Measurements from ENCODE around the gene SPTSSA. TPM values are rescaled to one million over a fixed set of nuclear protein-coding genes. Genes with fewer than 3 reads are reported as not detected.

SPTSSA gene
- polyA plus RNA-seq, 2 donors = 17.6 to 37.3 TPM

DNA sequence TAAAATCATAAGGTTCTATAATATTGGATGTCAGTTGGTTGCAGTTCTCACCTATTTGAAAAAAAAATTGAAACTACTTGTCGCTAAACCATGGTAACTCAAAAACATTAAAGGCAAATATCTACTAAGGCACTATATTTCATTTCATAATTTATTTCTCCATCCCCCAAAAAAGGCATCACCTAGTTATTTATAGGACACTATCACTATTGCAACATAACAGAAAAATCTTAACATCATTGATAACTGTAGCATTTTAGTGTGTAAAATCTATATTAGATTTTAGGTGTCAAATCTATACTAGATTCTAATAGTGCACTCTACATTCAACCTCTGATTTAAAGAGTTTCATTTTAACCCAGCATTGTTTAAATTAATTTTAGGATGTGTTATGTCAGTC is 1.7 kb downstream of the SPTSSA start:
- H3K4me1 ChIP-seq (ENCODE audit: control insufficient read depth in 2 of 2, insufficient read depth in 2 of 2, low read length in 1 of 2) = peaks cover 0 to 6% of the 10 kb centered on the region in 2 donors
- H3K27ac ChIP-seq (ENCODE audit: low read depth in 2 of 2, low read length in 1 of 2) = no peak overlapping the region
- no peaks in the 10 kb centered on the region for H3K27me3 ChIP-seq (ENCODE audit: control insufficient read depth in 1 of 2, insufficient read depth in 2 of 2, low read length in 2 of 2)
- H3K9me3 ChIP-seq (ENCODE audit: control insufficient read depth in 2 of 2, insufficient read depth in 1 of 2, low read depth in 1 of 2, low read length in 1 of 2) = no peaks in the 10 kb centered on the region
- no peaks in the 10 kb centered on the region for H3K36me3 ChIP-seq (ENCODE audit: control insufficient read depth in 2 of 2, insufficient read depth in 2 of 2, low read length in 1 of 2)
- H3K4me3 ChIP-seq (ENCODE audit: low read depth in 1 of 2, low read length in 2 of 2) = peak overlapping the region in 1 of 2 donors; percentile 75
- WGBS, 2 donors = 94 to 95% methylated on average over 1 of the region's 1 CpG

DNA sequence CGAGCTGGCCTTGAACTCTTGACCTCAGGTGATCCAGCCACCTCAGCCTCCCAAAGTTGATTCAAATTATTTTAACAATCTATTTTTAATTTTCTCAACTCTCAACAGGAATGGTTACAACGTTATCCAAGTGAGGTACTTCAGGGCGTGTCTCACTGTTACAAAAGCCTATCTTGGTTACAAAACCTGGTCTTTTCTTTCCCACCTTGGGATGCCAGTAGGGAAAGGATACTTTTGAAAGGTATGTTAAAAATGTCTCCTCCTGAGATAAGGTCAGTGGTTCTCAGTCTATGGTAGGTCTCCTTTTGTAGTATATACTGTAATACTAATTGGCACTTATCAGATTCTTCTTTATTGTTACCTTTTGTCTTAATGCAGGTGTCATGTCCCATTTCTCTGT is 4.9 kb downstream of the SPTSSA start:
- no peaks in the 10 kb centered on the region for H3K9me3 ChIP-seq (ENCODE audit: control insufficient read depth in 2 of 2, insufficient read depth in 1 of 2, low read depth in 1 of 2, low read length in 1 of 2)
- no peaks in the 10 kb centered on the region for H3K36me3 ChIP-seq (ENCODE audit: control insufficient read depth in 2 of 2, insufficient read depth in 2 of 2, low read length in 1 of 2)
- no peak overlapping the region for H3K27ac ChIP-seq (ENCODE audit: low read depth in 2 of 2, low read length in 1 of 2)
- H3K4me3 ChIP-seq (ENCODE audit: low read depth in 1 of 2, low read length in 2 of 2) = no peak overlapping the region
- peaks cover 0 to 3% of the 10 kb centered on the region in 2 donors for H3K4me1 ChIP-seq (ENCODE audit: control insufficient read depth in 2 of 2, insufficient read depth in 2 of 2, low read length in 1 of 2)
- 68 to 78% methylated on average over 3 of the region's 3 CpGs for WGBS, 2 donors
- no peaks in the 10 kb centered on the region for H3K27me3 ChIP-seq (ENCODE audit: control insufficient read depth in 1 of 2, insufficient read depth in 2 of 2, low read length in 2 of 2)

DNA sequence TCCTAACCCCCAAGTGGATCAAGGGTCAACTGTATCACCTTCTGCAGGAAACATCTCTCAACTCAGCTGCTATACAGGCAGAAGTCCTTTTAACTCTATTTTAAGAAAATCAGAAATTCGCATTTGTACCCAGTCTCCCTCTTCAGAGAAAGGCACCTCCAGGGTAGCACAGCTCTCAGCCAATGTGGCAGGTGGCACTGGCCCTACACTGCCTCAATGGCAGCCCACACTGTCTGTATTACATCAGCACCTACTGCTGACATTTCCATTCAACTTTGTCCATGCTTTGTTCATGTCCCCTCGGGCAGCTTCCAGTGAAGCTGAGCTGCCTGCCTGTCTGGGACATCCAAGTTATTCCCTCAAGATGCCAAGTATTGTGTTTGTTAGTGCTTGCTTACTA is 8.8 kb downstream of the SPTSSA start:
- no peaks in the 10 kb centered on the region for H3K36me3 ChIP-seq (ENCODE audit: control insufficient read depth in 2 of 2, insufficient read depth in 2 of 2, low read length in 1 of 2)
- H3K4me1 ChIP-seq (ENCODE audit: control insufficient read depth in 2 of 2, insufficient read depth in 2 of 2, low read length in 1 of 2) = peaks cover 0 to 3% of the 10 kb centered on the region in 2 donors
- no peak overlapping the region for H3K27ac ChIP-seq (ENCODE audit: low read depth in 2 of 2, low read length in 1 of 2)
- H3K4me3 ChIP-seq (ENCODE audit: low read depth in 1 of 2, low read length in 2 of 2) = no peak overlapping the region
- WGBS, 2 donors = 63 to 78% methylated on average over 2 of the region's 2 CpGs
- no peaks in the 10 kb centered on the region for H3K27me3 ChIP-seq (ENCODE audit: control insufficient read depth in 1 of 2, insufficient read depth in 2 of 2, low read length in 2 of 2)
- no peaks in the 10 kb centered on the region for H3K9me3 ChIP-seq (ENCODE audit: control insufficient read depth in 2 of 2, insufficient read depth in 1 of 2, low read depth in 1 of 2, low read length in 1 of 2)

DNA sequence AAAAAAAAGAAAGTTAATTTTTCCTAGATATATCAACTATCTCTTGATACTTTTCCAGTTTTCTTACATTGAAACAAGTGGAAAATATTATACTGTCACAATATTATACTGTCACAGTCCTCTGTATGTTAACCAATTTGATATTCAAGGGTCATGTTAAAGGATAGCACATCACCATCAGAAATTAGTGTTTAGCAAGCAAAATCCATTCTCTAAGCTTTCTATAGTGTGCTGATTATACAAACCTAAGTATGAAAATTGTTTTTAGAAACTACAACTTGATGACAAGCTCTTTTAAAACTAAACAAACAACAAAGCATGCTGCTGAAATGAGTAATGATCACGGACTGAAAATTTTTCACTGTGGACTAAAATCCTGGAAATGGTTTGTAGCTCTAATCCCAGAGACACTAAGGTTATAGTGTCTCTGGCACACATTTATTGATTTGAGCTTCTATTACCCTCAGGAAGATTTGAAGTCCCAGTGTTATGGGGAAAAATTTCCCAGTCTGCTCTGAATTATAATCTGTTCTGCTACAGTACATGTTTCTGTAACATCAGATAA is 9.7 kb downstream of the SPTSSA start:
- WGBS, 2 donors = 32 to 51% methylated on average over 1 of the region's 1 CpG
- no peaks in the 10 kb centered on the region for H3K9me3 ChIP-seq (ENCODE audit: control insufficient read depth in 2 of 2, insufficient read depth in 1 of 2, low read depth in 1 of 2, low read length in 1 of 2)
- H3K4me1 ChIP-seq (ENCODE audit: control insufficient read depth in 2 of 2, insufficient read depth in 2 of 2, low read length in 1 of 2) = peaks cover 0 to 3% of the 10 kb centered on the region in 2 donors
- no peaks in the 10 kb centered on the region for H3K36me3 ChIP-seq (ENCODE audit: control insufficient read depth in 2 of 2, insufficient read depth in 2 of 2, low read length in 1 of 2)
- H3K27ac ChIP-seq (ENCODE audit: low read depth in 2 of 2, low read length in 1 of 2) = no peak overlapping the region
- H3K27me3 ChIP-seq (ENCODE audit: control insufficient read depth in 1 of 2, insufficient read depth in 2 of 2, low read length in 2 of 2) = no peaks in the 10 kb centered on the region
- no peak overlapping the region for H3K4me3 ChIP-seq (ENCODE audit: low read depth in 1 of 2, low read length in 2 of 2)

DNA sequence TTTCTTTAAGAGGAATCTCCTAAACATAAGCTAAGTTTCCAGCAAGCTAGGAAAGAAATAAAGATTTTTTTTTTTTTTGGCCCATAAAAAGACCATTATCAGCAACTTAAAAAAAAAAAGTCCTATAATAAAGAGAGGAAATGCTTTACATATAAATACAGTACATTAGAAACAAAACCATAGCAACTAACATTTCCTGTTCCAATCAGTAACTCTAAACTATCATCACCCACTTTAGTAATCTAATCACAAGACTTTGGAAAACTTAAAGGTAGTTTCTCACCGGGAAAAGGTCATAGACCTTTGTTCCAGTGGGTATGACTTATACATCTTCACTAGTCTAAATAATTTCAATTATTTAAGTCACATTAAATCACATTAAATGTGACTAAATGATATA is 11.1 kb downstream of the SPTSSA start:
- H3K9me3 ChIP-seq (ENCODE audit: control insufficient read depth in 2 of 2, insufficient read depth in 1 of 2, low read depth in 1 of 2, low read length in 1 of 2) = no peaks in the 10 kb centered on the region
- peaks cover 0 to 3% of the 10 kb centered on the region in 2 donors for H3K4me1 ChIP-seq (ENCODE audit: control insufficient read depth in 2 of 2, insufficient read depth in 2 of 2, low read length in 1 of 2)
- no peak overlapping the region for H3K4me3 ChIP-seq (ENCODE audit: low read depth in 1 of 2, low read length in 2 of 2)
- H3K27me3 ChIP-seq (ENCODE audit: control insufficient read depth in 1 of 2, insufficient read depth in 2 of 2, low read length in 2 of 2) = no peaks in the 10 kb centered on the region
- WGBS, 2 donors = 55 to 69% methylated on average over 1 of the region's 1 CpG
- H3K27ac ChIP-seq (ENCODE audit: low read depth in 2 of 2, low read length in 1 of 2) = no peak overlapping the region
- H3K36me3 ChIP-seq (ENCODE audit: control insufficient read depth in 2 of 2, insufficient read depth in 2 of 2, low read length in 1 of 2) = no peaks in the 10 kb centered on the region

DNA sequence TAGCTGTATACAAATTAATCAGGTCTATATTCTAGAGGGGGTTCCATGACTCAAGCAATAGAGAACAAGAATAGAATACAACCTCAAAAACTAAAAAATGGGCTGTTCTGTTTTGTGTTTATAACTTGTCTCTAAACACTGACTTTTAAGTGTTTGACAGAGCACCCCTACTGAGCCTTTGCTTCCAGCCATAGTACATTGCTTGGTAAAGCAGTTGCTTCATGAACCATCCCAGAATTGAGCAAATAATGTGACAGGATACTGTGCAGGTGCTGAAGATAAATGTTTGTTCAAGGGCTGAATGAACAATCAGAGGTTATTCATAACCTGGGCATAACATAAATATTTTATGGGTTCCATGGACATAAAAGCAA is 11.5 kb downstream of the SPTSSA start:
- H3K9me3 ChIP-seq (ENCODE audit: control insufficient read depth in 2 of 2, insufficient read depth in 1 of 2, low read depth in 1 of 2, low read length in 1 of 2) = no peaks in the 10 kb centered on the region
- no peaks in the 10 kb centered on the region for H3K36me3 ChIP-seq (ENCODE audit: control insufficient read depth in 2 of 2, insufficient read depth in 2 of 2, low read length in 1 of 2)
- H3K27ac ChIP-seq (ENCODE audit: low read depth in 2 of 2, low read length in 1 of 2) = no peak overlapping the region
- no peak overlapping the region for H3K4me3 ChIP-seq (ENCODE audit: low read depth in 1 of 2, low read length in 2 of 2)
- H3K4me1 ChIP-seq (ENCODE audit: control insufficient read depth in 2 of 2, insufficient read depth in 2 of 2, low read length in 1 of 2) = peaks cover 0 to 3% of the 10 kb centered on the region in 2 donors
- H3K27me3 ChIP-seq (ENCODE audit: control insufficient read depth in 1 of 2, insufficient read depth in 2 of 2, low read length in 2 of 2) = no peaks in the 10 kb centered on the region

DNA sequence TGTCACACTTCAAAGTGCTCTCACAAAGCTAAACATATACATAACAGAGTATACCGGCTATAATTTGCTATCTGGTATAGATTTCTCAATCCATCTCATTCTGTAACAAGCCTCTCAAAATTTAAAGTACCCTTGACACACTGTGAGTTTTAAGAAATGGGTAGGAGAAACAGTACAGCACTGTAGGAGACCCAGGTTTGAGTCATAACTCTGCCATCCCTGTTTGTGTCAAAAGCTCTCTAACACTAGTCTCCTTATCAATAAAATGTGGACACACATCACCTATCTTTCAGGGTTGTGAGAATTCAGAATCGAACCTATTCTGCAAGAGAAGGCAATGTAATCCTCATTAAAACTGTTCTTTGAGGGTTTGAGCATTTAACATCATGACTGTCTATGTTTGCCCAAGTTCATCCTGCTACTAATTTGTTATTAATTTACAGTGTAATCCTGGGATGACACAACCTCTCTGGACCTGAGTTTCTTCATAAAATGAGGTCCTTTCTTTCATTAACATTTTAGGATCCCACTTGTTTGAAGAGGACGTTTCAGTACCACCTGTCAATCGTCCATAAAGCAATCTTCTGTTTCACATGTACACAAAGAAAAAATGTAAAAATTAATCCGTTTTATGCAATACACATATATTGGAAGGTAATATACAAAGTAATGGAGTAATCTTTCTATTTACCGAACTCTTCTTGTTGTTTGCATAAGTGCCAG is 12.1 kb downstream of the SPTSSA start:
- Histone ChIP-seq H3K27ac (ENCODE audit: low read depth in 2 of 2, low read length in 1 of 2) (no peak overlapping the region), H3K4me1 (ENCODE audit: control insufficient read depth in 2 of 2, insufficient read depth in 2 of 2, low read length in 1 of 2) (peaks cover 0 to 3% of the 10 kb centered on the region in 2 donors), H3K4me3 (ENCODE audit: low read depth in 1 of 2, low read length in 2 of 2) (no peak overlapping the region), H3K36me3 (ENCODE audit: control insufficient read depth in 2 of 2, insufficient read depth in 2 of 2, low read length in 1 of 2) (no peaks in the 10 kb centered on the region), H3K9me3 (ENCODE audit: control insufficient read depth in 2 of 2, insufficient read depth in 1 of 2, low read depth in 1 of 2, low read length in 1 of 2) (no peaks in the 10 kb centered on the region), H3K27me3 (ENCODE audit: control insufficient read depth in 1 of 2, insufficient read depth in 2 of 2, low read length in 2 of 2) (no peaks in the 10 kb centered on the region)
- 82 to 86% methylated on average over 6 of the region's 6 CpGs for WGBS, 2 donors

DNA sequence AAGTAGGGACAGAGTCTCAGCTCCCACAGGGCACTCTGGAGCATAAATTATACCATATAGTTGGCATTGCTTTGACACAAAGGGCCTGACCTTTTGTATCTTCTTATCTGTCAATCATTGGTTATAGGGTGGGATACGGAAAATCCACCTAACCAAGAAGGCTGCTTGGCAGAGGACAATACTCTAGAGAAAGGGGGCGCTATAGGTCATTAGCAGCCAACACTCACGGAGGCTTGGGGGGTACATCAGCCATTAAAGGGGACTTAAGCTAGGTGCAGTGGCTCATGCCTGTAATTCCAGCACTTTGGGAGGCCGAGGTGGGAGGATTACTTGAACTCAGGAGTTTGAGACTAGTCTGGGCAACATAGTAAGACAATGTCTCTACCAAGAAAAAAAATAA is 22.9 kb downstream of the SPTSSA start:
- Histone ChIP-seq H3K36me3 (ENCODE audit: control insufficient read depth in 2 of 2, insufficient read depth in 2 of 2, low read length in 1 of 2) (no peaks in the 10 kb centered on the region), H3K4me3 (ENCODE audit: low read depth in 1 of 2, low read length in 2 of 2) (no peak overlapping the region), H3K27ac (ENCODE audit: low read depth in 2 of 2, low read length in 1 of 2) (no peak overlapping the region), H3K9me3 (ENCODE audit: control insufficient read depth in 2 of 2, insufficient read depth in 1 of 2, low read depth in 1 of 2, low read length in 1 of 2) (no peaks in the 10 kb centered on the region), H3K4me1 (ENCODE audit: control insufficient read depth in 2 of 2, insufficient read depth in 2 of 2, low read length in 1 of 2) (no peaks in the 10 kb centered on the region), H3K27me3 (ENCODE audit: control insufficient read depth in 1 of 2, insufficient read depth in 2 of 2, low read length in 2 of 2) (no peaks in the 10 kb centered on the region)
- 88 to 93% methylated on average over 4 of the region's 4 CpGs for WGBS, 2 donors

DNA sequence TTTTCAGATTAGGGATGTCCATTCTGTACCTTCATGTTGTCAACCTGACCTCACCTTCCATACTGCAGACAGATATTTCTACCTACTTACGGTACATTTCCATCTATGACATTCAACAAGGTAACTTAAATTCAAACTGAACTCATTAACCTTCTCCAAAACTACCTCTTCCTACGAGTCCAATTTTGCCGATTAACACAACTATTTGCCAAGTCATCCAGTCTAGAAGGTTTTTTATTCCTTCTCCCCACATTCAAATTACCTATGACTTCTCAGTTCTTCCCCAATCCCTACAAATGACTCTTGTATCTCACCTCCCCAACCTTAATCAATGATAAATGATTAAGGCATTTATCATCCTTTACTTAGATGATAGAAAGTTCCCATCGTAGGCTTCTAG is 23.6 kb downstream of the SPTSSA start:
- 94 to 96% methylated on average over 4 of the region's 4 CpGs for WGBS, 2 donors
- Histone ChIP-seq H3K36me3 (ENCODE audit: control insufficient read depth in 2 of 2, insufficient read depth in 2 of 2, low read length in 1 of 2) (no peaks in the 10 kb centered on the region), H3K4me1 (ENCODE audit: control insufficient read depth in 2 of 2, insufficient read depth in 2 of 2, low read length in 1 of 2) (no peaks in the 10 kb centered on the region)

DNA sequence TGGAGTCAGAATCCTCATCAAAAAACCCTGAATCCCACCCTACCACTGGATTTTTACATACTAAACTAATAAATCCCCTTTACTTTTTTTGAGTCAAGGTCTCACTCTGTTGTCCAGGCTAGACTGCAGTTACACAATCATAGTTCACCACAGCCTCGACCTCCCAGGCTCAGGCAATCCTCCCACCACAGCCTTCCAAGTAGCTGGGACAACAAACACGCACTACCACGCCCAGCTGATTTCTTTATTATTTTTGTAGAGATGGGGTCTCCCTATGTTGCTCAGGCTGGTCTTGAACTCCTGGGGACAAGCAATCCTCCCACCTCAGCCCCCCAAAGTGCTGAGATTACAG is 24.3 kb downstream of the SPTSSA start:
- Histone ChIP-seq H3K36me3 (ENCODE audit: control insufficient read depth in 2 of 2, insufficient read depth in 2 of 2, low read length in 1 of 2) (no peaks in the 10 kb centered on the region), H3K4me3 (ENCODE audit: low read depth in 1 of 2, low read length in 2 of 2) (no peak overlapping the region), H3K4me1 (ENCODE audit: control insufficient read depth in 2 of 2, insufficient read depth in 2 of 2, low read length in 1 of 2) (no peaks in the 10 kb centered on the region), H3K27ac (ENCODE audit: low read depth in 2 of 2, low read length in 1 of 2) (no peak overlapping the region), H3K9me3 (ENCODE audit: control insufficient read depth in 2 of 2, insufficient read depth in 1 of 2, low read depth in 1 of 2, low read length in 1 of 2) (no peaks in the 10 kb centered on the region), H3K27me3 (ENCODE audit: control insufficient read depth in 1 of 2, insufficient read depth in 2 of 2, low read length in 2 of 2) (no peaks in the 10 kb centered on the region)
- 94 to 95% methylated on average over 3 of the region's 3 CpGs for WGBS, 2 donors

More for the DNA sequence above, 23.6 kb downstream of the SPTSSA start:
- Histone ChIP-seq H3K9me3 (ENCODE audit: control insufficient read depth in 2 of 2, insufficient read depth in 1 of 2, low read depth in 1 of 2, low read length in 1 of 2) (no peaks in the 10 kb centered on the region), H3K27me3 (ENCODE audit: control insufficient read depth in 1 of 2, insufficient read depth in 2 of 2, low read length in 2 of 2) (no peaks in the 10 kb centered on the region), H3K4me3 (ENCODE audit: low read depth in 1 of 2, low read length in 2 of 2) (no peak overlapping the region), H3K27ac (ENCODE audit: low read depth in 2 of 2, low read length in 1 of 2) (no peak overlapping the region)

Data from esophagus (tissue), 2 donors.